C4-2B (cell line): ENCODE data around the gene MLLT1.

Experiments used
- ZFX ChIP-seq: fragments of 450-650 bp; IDR thresholded peaks from 2 replicates; pipeline ENCODE4 v1.6.1; 2017
- TF ChIP-seq, protein P1 (sequence below): fragments of 450-650 bp; conservative IDR thresholded peaks from 2 replicates; pipeline ENCODE4 v1.5.1; 2017; ENCODE audit warnings: mild to moderate bottlenecking

- TF ChIP-seq, protein P1, sequence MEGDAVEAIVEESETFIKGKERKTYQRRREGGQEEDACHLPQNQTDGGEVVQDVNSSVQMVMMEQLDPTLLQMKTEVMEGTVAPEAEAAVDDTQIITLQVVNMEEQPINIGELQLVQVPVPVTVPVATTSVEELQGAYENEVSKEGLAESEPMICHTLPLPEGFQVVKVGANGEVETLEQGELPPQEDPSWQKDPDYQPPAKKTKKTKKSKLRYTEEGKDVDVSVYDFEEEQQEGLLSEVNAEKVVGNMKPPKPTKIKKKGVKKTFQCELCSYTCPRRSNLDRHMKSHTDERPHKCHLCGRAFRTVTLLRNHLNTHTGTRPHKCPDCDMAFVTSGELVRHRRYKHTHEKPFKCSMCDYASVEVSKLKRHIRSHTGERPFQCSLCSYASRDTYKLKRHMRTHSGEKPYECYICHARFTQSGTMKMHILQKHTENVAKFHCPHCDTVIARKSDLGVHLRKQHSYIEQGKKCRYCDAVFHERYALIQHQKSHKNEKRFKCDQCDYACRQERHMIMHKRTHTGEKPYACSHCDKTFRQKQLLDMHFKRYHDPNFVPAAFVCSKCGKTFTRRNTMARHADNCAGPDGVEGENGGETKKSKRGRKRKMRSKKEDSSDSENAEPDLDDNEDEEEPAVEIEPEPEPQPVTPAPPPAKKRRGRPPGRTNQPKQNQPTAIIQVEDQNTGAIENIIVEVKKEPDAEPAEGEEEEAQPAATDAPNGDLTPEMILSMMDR, result no peak
- TF ChIP-seq ZFX, result no peak
Measured at GRCh38 chr19:6262519-6262918, 17.3 kb downstream of the MLLT1 start.
